ENCODE data around the gene UNC45B.

Gene UNC45B

GRCh38 chr17:35210741-35211140 lies 63.1 kb downstream of the UNC45B start:
- H3K4me2 ChIP-seq (ENCODE audit: low read length), result no peak overlapping the region
- TF ChIP-seq EZH2phosphoT487 (IDR thresholded peaks at IDR 0.05; ENCODE audit: borderline replicate concordance, low read length) (no peak), CTCF (IDR thresholded peaks at IDR 0.05; ENCODE audit: low read depth, low read length, poor library complexity, severe bottlenecking) (no peak)
- H3K9me3 ChIP-seq (ENCODE audit: control insufficient read depth, insufficient read depth, low read length), result no peaks in the 10 kb centered on the region
- H4K20me1 ChIP-seq (ENCODE audit: control insufficient read depth, insufficient read depth, low read depth, low read length), result no peaks in the 10 kb centered on the region
- no peaks in the 10 kb centered on the region for H3K36me3 ChIP-seq (ENCODE audit: control insufficient read depth, low read length)
- no peaks in the 10 kb centered on the region for H3K9me2 ChIP-seq (replicated peaks; ENCODE audit: control insufficient read depth, low read length)
- peaks cover 11% of the 10 kb centered on the region for H3K27me3 ChIP-seq (ENCODE audit: control insufficient read depth, low read length)
- H3K27ac ChIP-seq (ENCODE audit: low read depth, low read length), result no peak overlapping the region
- no peaks in the 10 kb centered on the region for H3F3A ChIP-seq (ENCODE audit: control insufficient read depth, insufficient read depth)
- H3K4me1 ChIP-seq (ENCODE audit: control insufficient read depth, low read length), result no peaks in the 10 kb centered on the region
- no peaks in the 10 kb centered on the region for H3K79me2 ChIP-seq (ENCODE audit: control insufficient read depth, low read length)
- no peak overlapping the region for H3K4me3 ChIP-seq (ENCODE audit: low read length)

- Histone ChIP-seq H3K36me3 (ENCODE audit: control insufficient read depth, low read length) (no peaks in the 10 kb centered on the region), H3K4me2 (ENCODE audit: low read length) (no peak overlapping the region), H3K4me3 (ENCODE audit: low read length) (no peak overlapping the region), H4K20me1 (ENCODE audit: control insufficient read depth, insufficient read depth, low read depth, low read length) (no peaks in the 10 kb centered on the region), H3K27ac (ENCODE audit: low read depth, low read length) (no peak overlapping the region), H3K27me3 (ENCODE audit: control insufficient read depth, low read length) (peaks cover 17% of the 10 kb centered on the region), H3F3A (ENCODE audit: control insufficient read depth, insufficient read depth) (no peaks in the 10 kb centered on the region), H3K4me1 (ENCODE audit: control insufficient read depth, low read length) (no peaks in the 10 kb centered on the region), H3K9me3 (ENCODE audit: control insufficient read depth, insufficient read depth, low read length) (no peaks in the 10 kb centered on the region), H3K79me2 (ENCODE audit: control insufficient read depth, low read length) (no peaks in the 10 kb centered on the region), H3K9me2 (replicated peaks; ENCODE audit: control insufficient read depth, low read length) (no peaks in the 10 kb centered on the region)
- TF ChIP-seq EZH2phosphoT487 (IDR thresholded peaks at IDR 0.05; ENCODE audit: borderline replicate concordance, low read length), result no peak
- no peak for TF ChIP-seq CTCF (IDR thresholded peaks at IDR 0.05; ENCODE audit: low read depth, low read length, poor library complexity, severe bottlenecking)
These were observed 65.1 kb downstream of the UNC45B start for GRCh38 chr17:35212668-35213067.

- Histone ChIP-seq H3K4me3 (ENCODE audit: low read length) (no peak overlapping the region), H3K27me3 (ENCODE audit: control insufficient read depth, low read length) (peaks cover 17% of the 10 kb centered on the region), H3K79me2 (ENCODE audit: control insufficient read depth, low read length) (no peaks in the 10 kb centered on the region), H3F3A (ENCODE audit: control insufficient read depth, insufficient read depth) (no peaks in the 10 kb centered on the region), H3K9me2 (replicated peaks; ENCODE audit: control insufficient read depth, low read length) (no peaks in the 10 kb centered on the region), H3K4me2 (ENCODE audit: low read length) (no peak overlapping the region), H4K20me1 (ENCODE audit: control insufficient read depth, insufficient read depth, low read depth, low read length) (no peaks in the 10 kb centered on the region), H3K27ac (ENCODE audit: low read depth, low read length) (no peak overlapping the region), H3K9me3 (ENCODE audit: control insufficient read depth, insufficient read depth, low read length) (no peaks in the 10 kb centered on the region), H3K36me3 (ENCODE audit: control insufficient read depth, low read length) (no peaks in the 10 kb centered on the region), H3K4me1 (ENCODE audit: control insufficient read depth, low read length) (no peaks in the 10 kb centered on the region)
- no peak for TF ChIP-seq CTCF (IDR thresholded peaks at IDR 0.05; ENCODE audit: low read depth, low read length, poor library complexity, severe bottlenecking)
- TF ChIP-seq EZH2phosphoT487 (IDR thresholded peaks at IDR 0.05; ENCODE audit: borderline replicate concordance, low read length), result no peak
These were observed 65.9 kb downstream of the UNC45B start for GRCh38 chr17:35213412-35213940.

All from DOHH2 (cell line).